GM19372 (cell line): ENCODE results near the gene ABCA4.
"Not testable (repeated sequence)": the region's sequence is repeated elsewhere in the genome, so short reads cannot be mapped to it uniquely, and the experiment has no call there.

Experiments
- ATAC-seq: cut with Tn5 transposase; IDR thresholded peaks from one replicate; pipeline ENCODE4 v1.9.1; 2021; ENCODE audit warnings: mild to moderate bottlenecking, low read depth, moderate library complexity; ENCODE audit not compliant: unreplicated experiment

ABCA4 gene

GRCh38 chr1:94120991-94121390 lies at the start of gene ABCA4:
Gene ABCA4 (minus strand): TSS chr1:94121148. CDS start chr1:94121045, 103 bp downstream.
- no peak for ATAC-seq

DNA sequence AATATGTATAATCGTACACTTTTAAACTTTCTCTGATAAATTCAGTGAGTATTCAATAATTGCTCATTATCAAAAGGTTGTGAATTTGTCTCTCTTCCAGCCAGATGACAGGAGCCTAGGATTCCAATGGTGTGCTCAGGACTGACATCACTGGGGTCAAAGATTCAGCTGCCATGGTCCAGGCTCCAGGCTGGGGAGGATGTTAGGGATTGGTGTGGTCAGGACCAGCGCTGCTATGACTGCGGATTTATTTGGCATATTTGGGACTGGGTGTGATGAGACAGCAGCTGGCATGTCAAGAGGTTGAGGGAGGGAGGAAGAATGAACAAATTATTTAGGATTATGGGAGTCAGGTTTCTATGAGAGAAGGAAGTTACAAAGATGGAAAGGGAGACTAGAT lies 48.2 kb upstream of the ABCA4 start:
- ATAC-seq: no peak

- no peak for ATAC-seq
Measured at GRCh38 chr1:94165843-94166242, 44.9 kb upstream of the ABCA4 start.

DNA sequence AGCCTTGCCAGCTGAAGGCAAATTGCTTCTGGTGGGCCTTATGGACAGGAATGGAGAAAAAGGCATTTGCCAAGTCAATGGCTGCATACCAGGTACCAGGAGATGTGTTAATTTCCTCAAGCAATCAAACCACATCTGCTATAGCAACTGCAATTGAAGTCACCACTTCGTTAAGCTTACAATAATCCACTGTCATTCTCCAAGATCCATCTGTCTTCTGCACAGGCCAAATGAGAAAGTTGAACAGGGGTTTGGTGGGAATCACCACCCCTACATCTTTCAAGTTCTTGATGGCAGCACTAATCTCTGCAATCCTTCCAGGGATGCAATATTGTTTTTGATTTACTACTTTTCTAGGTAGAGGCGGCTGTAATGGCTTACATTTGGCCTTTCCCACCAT lies 43.9 kb upstream of the ABCA4 start:
- not testable (repeated sequence) for ATAC-seq

DNA sequence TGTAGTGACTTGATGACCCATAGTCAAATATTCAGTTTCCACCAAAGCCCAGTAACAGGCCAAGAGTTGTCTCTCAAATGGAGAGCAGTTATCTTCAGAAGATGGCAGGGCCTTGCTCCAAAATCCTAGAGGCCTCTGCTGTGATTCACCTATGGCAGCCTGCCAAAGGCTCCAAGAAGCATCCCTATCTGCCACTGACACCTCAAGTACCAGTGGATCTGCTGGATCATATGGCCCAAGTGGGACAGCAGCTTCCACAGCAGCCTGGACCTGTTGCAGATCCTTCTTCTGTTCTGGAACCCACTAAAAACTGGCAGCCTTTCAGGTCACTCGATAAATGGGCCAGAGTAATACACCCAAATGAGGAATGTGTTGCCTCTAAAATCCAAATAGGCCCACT lies 43.2 kb upstream of the ABCA4 start:
- not testable (repeated sequence) for ATAC-seq

DNA sequence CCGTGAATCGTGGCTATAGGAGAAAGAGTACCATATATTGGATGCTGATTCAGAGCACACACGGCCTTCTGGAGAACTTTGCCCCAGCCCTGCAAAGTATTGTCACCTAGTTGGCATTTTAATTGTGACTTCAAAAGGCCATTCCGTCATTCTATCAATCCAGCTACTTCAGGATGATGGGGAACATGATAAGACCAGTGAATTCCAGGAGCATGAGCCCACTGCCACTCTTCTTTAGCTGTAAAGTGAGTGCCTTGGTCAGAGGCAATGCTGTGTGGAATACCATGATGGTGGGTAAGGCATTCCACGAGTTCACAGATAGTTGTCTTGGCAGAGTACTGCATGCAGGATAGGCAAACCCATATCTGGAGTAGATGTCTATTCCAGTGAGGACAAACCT lies 42.3 kb upstream of the ABCA4 start:
- ATAC-seq: not testable (repeated sequence)

DNA sequence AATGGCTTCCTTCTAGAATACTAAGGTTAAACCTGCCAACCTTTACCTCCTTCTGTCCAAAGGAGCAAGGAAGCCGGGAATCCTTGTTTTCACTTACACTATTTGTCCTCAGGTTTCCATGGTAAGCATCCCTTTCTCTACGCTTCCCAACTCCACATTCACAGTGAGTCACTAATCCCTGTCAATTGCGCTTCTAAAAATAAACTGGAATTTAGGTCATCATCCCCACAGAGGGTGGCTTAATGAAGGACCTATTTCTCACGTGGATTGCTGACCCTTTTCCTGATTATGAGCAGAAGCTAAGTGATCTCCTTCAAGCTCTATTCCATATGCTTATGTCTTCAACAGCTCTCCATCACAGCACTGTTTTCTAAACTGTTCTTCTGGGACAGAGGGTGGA lies 39.9 kb upstream of the ABCA4 start:
- ATAC-seq: no peak

DNA sequence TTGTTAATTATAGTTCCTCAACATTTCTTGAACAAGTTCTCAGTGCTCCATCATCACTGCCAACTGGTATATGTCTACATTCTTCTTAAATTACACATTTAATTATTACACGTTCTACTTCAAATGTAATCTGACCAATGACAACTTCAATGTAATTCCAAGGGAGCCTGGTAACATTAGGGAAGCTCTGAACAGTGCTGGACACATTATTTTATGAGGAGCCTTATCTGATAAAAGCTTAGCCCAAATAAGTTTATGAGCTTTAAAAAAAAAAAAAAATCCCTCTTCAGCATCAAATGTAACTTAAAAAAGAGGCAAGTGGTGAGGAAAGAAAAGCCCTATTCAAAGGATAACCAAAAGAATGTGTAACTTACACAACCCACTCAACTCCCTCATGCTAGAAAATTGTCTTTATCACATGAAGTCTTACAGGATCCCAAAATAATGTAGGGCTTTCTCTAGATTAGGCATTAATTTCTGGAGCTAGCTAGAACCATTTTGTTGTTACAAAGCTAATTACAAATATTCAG lies 35.2 kb upstream of the ABCA4 start:
- no peak for ATAC-seq

- ATAC-seq: no peak
Measured at GRCh38 chr1:94154989-94155388, 34.0 kb upstream of the ABCA4 start.

GRCh38 chr1:94153133-94153532 lies 32.2 kb upstream of the ABCA4 start:
- ATAC-seq: no peak

- not testable (repeated sequence) for ATAC-seq
Measured at GRCh38 chr1:94149166-94149565, 28.2 kb upstream of the ABCA4 start.

GRCh38 chr1:94146273-94146672 lies 25.3 kb upstream of the ABCA4 start:
- no peak for ATAC-seq

DNA sequence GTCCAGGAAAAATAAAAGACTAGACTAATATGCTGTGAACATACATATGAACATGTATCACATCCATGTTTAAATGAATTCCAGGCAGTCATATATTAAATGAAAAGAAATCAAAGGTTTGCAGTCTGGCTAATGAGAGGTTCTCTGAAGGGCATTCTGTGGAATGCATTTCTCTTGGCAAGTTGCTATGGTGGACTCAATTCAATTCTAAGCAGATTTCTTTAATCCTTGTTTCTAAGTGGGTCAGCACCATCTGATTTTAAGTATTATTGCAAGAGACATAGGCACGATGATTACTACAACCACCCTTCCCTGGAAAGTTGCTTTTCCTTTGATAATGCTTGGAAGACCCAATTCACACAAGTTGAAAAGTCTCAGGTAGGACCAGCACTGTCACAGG lies 23.9 kb upstream of the ABCA4 start:
- ATAC-seq: no peak

DNA sequence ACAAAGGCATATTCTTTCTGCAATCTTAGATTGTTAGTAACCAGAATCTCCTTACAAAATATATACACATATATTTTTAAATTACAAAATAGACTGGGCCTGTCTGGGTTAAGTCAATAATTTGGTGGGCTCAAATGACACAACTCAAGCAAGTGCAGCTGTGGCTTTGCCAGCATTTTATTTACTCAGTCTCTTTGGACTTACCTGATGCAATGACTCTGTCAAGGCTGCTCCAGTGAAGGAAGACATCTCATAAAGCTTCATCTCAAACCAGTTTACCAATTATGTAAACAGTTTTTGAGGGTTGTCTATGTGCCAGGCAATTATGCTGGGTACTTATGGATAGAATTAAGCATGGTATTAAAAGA lies 22.8 kb upstream of the ABCA4 start:
- ATAC-seq: no peak

DNA sequence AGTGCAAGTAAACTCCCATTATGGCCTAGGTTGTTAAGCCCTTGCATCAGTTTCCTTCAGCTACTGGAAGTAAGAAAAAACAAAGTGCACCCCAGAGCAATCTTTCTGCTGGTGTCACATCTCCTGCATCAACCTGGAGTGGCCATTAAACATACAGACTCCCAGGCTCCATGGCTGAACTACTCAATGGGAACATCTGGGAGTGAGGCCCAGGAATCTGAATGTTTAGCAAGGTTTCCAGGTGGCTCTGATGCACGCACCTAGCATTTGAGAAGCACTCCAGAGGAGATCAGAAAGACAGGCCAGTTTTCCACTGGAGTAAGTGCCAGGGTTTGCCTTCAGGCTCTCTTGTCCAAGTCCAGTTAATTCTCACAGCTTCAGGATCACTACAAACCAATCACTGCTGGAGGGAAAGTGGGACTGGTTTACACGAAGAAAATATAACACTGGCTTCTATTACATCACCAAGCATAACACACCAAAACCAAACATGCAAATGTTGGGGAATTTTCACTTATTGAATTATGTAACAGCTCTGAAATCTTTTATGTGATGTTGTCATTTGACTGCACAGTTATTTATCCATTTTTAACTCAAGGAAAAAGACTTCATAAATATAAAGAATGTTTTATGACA lies 22.3 kb upstream of the ABCA4 start:
- no peak for ATAC-seq

DNA sequence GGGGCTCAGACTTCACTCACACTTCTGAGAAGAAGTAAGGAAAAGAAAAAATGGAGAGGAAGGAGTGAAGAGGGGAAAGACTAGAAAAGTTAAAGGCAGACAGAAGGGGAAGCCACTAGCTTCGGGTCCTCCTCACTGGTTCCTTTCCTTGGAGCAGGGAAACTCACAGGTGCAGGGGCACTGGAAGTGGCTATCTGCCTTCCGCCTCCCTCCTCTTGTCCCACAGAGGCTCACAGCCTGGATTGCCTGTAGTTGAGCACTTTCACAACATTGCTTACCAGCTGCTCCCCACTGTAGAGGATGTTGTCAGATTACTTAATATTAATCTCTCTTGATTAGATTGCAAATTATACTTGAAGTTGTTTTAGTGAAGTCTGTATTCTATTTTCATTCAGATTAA lies 21.6 kb upstream of the ABCA4 start:
- ATAC-seq: no peak

DNA sequence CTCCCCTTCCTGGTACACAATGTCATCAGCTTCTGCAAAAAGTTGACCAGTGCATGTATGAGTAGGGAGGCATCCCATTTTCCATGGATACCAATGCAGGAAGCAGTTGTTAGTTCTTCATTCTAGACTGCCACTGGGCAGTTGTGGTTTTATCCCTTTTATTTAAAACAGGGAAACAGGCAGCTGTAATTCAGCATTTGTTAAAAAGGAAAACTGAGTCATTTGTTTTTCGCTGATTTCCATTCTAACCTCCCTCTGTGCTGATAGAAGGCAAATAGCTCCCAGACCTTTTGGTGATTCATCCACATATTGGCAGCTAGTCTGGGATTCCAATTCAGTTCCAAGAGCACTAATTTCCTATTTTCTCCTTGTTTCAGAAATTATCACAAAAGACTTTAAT lies 21.1 kb upstream of the ABCA4 start:
- ATAC-seq: no peak

DNA sequence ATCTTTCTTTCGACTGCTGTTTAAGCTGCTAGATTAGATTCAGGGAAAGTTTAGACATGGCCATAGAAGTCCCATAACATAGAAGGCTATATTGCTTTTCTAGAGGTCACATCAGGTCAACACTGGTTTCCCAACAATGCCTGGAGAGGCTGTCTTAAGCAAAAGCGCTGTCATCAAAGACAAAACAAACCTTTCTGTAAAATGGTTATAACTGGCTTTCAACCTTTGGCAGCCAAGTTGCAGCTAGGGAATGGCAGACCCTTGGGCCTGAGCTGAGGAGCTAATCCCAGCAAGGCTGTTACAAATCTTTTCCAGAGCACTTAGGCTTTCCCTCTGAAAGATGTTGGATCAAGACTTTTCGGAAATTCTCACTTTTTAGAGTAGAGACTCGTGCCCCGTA lies 11.2 kb upstream of the ABCA4 start:
- no peak for ATAC-seq

- ATAC-seq: no peak
Measured at GRCh38 chr1:94130851-94131595, 10.1 kb upstream of the ABCA4 start.

DNA sequence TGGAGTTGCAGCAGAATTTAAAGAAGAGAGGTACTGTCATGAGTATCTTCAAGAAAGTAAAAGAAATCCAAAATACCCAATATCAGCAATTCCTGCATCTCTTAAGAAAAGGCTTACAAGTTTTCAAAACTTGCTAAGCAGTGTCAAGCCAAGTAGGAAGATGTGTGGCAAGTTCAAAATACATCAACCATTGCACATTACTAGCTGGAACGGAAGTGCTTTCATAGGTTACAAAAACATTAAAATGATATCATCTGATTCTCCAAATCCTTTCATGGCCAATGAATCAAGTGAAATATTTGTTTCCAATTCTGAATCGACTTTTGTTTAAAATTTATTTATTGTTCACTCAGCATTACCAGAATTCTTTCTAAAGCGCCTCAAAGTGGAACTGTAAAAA lies 5.7 kb upstream of the ABCA4 start:
- no peak for ATAC-seq

GRCh38 chr1:94125551-94126514 lies 4.9 kb upstream of the ABCA4 start:
- ATAC-seq: no peak
